ENCODE data around the gene MYO1C.

MYO1C gene

GRCh38 chr17:1484060-1484535 is 8.4 kb downstream of the MYO1C start:
- DNase-seq = no peak

DNA sequence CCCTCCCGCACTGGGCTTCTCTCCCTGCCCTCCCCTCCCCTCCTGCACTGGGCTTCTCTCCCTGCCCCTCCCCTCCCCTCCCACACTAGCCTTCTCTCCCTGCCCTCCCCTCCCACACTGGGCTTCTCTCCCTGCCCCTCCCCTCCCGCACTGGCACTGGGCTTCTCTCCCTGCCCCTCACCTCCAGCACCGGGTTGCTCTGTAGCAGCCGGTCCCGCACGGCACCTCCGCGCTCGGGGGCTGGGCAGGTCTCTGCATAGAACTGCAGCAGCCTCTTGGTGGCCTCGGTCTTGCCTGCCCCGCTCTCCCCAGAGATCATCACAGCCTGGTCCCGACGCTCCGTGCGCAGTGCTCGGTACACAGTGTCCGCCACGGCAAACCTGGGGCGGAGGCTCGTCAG is 9.8 kb downstream of the MYO1C start:
- no peak for DNase-seq

DNA sequence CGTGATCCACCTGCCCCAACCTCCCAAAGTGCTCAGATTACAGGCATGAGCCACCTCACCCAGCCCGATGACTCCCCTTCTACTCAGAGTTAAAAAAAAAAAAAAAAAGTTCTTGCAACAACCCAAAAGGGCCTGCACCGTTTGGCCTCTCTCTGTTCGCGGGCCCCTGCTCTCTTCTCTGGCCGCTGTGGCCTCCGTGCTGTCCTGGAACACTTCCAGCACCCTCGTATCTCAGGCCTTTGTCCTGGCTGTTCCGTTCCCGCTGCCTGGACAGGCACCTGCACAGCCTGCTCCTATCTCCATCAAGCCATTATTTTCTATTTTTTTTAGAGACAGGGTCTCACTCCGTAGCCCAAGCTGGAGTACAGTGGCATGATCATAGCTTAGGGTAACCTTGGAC is 10.8 kb downstream of the MYO1C start:
- DNase-seq = no peak

GRCh38 chr17:1480747-1481465 is 11.6 kb downstream of the MYO1C start:
- no peak for DNase-seq

GRCh38 chr17:1478418-1478817 is 14.1 kb downstream of the MYO1C start:
- DNase-seq = no peak

- DNase-seq = no peak
Measured at GRCh38 chr17:1475321-1475854, 17.1 kb downstream of the MYO1C start.

DNA sequence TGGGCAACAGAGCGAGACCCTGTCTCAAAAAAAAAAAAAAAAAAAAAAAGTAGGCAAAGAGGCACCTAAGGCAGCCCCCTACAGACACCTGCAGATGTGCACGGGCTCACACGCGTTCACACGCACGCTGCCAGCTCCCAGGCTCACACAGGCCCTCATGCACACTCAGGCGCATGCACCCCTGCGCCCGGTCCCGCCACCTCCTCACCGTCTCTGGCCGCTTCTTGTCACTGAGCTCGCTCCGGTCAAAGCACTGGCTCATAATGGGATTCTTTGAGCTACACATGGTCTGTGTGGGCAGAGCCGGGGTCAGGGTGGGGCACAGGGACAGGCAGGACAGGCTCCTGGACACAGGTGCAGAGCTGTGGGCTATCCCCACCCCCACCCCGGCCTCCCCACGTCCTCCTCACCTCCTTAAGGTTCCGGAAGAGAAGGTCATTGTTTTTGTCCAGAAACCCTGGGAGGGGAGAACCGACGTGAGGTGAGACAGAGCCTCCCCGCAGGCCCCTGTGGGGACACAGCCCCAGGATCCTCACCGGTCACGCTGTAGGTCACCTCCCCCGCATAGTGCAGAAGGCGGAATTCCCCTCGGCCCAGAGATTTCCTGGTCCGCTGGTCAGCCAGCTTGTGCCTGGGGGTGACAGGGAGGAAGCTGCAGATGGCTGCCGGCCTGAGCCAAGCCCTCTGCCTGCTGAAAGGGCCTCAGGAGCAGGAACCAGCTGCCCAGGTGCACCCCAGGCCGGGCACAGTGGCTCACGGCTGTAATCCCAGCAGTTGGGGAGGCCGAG is 17.9 kb downstream of the MYO1C start:
- no peak for DNase-seq

DNA sequence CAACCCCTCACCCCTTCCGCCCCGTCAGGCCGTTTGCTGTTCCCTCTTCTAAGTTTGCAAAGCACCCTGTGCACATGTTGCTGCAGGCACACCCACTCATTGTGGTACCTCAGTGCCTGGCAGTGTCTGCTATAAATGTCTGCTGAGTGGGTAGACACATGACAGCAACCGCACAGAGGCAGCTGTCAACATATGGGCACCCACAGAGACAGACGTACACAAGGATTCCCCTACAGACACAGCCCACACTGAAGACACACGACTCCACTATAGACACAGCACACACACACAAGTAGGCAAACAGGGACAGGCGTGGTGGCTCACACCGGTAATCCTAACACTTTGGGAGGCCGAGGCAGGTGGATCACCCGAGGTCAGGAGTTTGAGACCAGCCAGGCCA is 18.6 kb downstream of the MYO1C start:
- DNase-seq = peak; percentile 48

- peak; percentile 55 for DNase-seq
Measured at GRCh38 chr17:1473170-1473569, 19.3 kb downstream of the MYO1C start.

- DNase-seq = no peak
Measured at GRCh38 chr17:1471911-1472821, 20.3 kb downstream of the MYO1C start.

DNA sequence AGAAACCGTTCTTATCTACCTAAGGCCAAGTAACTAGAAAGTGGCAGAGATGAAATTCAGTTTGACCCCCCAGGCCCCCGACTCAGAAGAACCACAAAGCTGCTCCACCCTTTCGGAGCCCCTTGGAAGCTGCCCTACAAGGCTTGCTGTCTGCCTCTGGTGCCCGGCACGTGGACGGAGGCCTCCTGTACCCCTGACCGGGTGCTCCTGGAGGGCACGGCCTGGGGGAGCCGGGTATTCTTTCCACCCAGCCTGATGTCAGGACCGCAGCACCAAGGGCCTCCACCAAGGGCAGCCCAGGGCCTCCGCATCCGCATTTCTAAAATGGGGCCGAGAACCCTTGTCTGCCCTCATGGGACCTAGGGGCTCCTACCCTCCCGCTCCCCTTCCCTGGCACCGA is 21.0 kb downstream of the MYO1C start:
- no peak for DNase-seq

- no peak for DNase-seq
Measured at GRCh38 chr17:1470755-1471462, 21.6 kb downstream of the MYO1C start.

GRCh38 chr17:1470071-1470754 is 22.3 kb downstream of the MYO1C start:
- no peak for DNase-seq

DNA sequence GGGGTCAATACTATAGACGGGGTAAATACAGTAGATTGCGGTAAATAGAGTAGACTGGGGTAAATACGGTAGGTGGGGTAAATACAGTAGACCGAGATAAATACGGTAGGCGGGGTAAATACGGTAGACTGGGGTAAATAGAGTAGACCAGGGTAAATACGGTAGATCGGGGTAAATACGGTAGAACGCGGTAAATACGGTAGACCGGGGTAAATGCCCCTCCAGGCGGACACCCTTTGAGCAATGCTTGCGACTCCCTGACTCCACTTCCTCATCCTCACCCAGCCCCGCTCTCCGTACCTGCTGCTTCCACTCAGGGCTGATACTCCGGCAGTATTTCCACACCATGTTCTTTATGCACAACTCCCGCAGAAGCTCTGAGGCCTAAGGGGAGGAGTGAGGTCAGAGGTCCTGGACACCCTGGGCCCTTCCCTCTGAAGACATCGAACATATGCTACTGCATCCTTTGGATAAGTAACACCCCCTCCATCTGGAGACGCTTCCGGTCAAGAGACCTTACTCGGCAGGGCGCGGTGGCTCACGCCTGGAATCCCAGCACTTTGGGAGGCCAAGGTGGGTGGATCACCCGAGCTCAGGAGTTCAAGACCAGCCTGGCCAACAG is 23.1 kb downstream of the MYO1C start:
- no peak for DNase-seq

DNA sequence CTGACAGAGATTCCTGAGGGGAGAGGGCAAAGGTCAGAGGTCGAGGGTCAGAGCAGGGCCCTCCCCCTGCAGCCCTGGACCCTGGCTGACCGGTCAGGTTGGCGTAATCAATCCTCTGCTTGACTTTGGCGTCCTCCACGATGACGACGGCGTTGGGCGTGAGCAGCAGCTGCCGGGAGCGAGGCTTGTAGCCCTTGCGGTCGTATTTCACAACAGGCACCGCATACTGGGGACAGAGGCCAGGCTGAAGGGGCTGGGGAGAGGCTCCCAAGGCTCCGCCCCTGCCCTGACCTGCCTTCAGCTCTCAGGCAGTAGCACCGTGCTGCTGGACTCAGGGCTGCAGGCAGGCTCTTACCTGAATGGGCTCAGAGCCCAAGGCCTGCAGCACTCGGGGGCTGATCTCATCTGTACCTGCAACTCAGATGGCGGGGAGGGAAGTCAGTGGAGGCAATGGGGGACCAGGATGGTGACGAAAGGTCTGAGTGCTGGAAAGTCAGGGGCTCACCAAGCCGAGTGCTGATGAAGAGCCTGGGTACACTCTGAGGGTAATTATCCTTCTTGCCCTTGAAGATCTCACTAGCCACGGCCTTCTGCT is 24.5 kb downstream of the MYO1C start:
- DNase-seq = no peak

DNA sequence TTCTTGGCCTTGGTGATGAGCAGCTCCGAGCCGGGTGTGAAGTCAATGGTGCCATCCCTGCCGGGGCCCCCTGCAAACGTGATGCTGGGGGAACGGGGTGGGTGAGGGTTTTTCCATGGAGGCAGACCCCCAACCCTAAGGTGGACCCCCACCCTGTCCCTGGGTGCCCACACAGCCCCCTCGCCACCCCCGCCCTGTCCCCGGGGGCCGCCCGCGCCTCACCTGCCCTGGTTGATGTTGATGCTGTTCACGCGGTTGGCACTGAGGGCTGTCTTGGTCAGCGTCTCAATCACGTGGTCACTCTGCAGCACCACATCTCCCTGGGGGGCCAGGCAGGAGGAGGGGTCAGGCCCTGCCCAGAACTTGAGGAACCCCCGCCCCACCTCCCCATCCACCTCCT is 25.2 kb downstream of the MYO1C start:
- DNase-seq = no peak

DNA sequence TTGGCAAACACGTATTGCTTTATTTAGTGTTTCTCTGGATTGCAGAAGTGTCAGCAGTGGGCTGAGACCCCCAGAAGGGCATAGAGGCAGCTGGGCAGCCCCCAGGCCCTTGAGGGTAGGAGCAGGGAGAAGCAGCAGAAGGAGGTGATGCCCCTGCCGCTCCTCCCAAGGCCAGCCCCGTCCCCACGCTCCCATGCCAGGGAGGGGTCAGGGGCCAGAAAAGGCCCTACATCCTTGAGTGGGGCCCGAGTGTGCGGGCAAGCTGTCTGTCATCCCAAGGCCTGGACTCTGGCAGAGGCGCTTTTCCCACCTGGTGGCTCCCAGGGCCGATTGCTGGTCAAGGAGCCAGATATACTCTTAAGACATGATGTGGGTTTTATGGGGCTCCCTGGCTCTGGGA is 28.3 kb downstream of the MYO1C start:
- no peak for DNase-seq

DNA sequence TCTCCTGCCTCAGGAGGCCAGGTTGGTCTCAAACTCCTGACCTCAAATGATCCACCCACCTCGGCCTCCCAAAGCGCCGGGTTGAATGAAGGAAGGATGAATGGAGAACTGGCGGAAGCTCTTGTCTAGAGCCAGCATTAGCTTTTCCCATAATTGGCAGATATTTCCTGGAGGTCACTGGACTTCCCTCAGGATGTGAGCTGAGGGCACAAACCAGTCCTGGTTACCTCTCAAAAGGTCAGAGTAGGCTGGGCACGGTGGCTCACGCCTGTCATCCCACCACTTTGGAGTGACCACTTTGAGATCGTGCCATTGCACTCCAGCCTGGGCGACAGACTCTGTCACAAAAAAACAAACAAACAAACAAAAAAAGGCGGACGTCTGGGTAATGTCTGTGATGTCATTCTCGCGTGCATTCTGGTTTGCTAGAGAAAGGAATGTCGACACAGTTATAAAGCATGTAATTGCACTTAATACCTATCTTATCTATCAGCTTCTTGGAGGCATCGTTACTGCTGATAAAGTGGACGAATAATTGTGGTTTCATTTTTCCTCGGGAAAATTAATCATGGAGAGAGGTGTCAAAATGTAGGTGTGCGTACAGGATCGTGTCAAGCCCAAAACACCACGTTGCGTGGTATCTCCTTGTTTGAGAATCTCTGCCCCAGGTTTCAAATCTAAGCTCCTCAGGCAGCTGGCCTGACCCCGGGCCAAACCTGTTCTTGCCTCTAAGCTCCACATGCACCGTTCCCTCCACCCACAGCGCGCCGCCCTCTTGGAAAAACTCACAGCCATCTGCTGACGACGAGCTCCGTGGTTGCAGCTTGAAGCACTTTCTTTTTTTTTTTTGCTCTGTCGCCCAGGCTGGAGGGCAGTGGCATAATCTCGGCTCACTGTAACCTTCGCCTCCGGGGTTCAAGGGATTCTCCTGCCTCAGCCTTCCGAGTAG is 30.0 kb downstream of the MYO1C start:
- no peak for DNase-seq

- no peak for DNase-seq
Measured at GRCh38 chr17:1461198-1461944, 31.1 kb downstream of the MYO1C start.

Measured in CD4-positive, alpha-beta T cell treated with Interleukin-17A for 4 hours (primary cell).